ENCODE results near the gene UQCRC2. TPM values are rescaled to one million over a fixed set of nuclear protein-coding genes. Genes with fewer than 3 reads are reported as not detected.

Gene UQCRC2
- total RNA-seq, 2 donors from 2014 or later, result 477 to 641 TPM

Other genes with a start within 250 kb of the UQCRC2 start
- 100 to 1,000 TPM in 1 of 2 donors, 10 to 100 TPM in 1; 45.7 to 109 TPM for gene NPIPB4, start 95.6 kb upstream of the UQCRC2 start, total RNA-seq
- not detected for gene PDZD9, start 47.8 kb downstream of the UQCRC2 start, total RNA-seq
- gene MOSMO, start 54.8 kb downstream of the UQCRC2 start, total RNA-seq, result 1 to 10 TPM; 6.4 to 9.2 TPM
- not detected for gene VWA3A, start 139.2 kb downstream of the UQCRC2 start, total RNA-seq
- gene SDR42E2, start 209.1 kb downstream of the UQCRC2 start, total RNA-seq, result not detected

Data from colonic mucosa (tissue), 2 donors.